GM20431 (cell line): Measurements from ENCODE around the gene GPR39.
"Not testable (repeated sequence)": the region's sequence is repeated elsewhere in the genome, so short reads cannot be mapped to it uniquely, and the experiment has no call there.

Source experiments
- in situ Hi-C: fragments of 300-500 bp; cut with MseI, MboI; formaldehyde crosslinking; loops from one replicate; pipeline ENCODE4 v1.15.0; 2020; ENCODE audit warnings: low sequenced_read_pairs; ENCODE audit not compliant: unreplicated experiment

GPR39 gene

GRCh38 chr2:132416723-132417395, at the start of gene GPR39:
Gene GPR39, plus strand, starts transcription at chr2:132416805.
- in situ Hi-C loops, result no loop called here

- in situ Hi-C loops, result no loop called here
Observed at GRCh38 chr2:132368191-132368590, 48.4 kb upstream of the GPR39 start.

GRCh38 chr2:132372276-132372675, 44.3 kb upstream of the GPR39 start:
- in situ Hi-C loops, result no loop called here

GRCh38 chr2:132373391-132374135, 43.0 kb upstream of the GPR39 start:
- in situ Hi-C loops, result no loop called here

- in situ Hi-C loops, result no loop called here
Observed at GRCh38 chr2:132374151-132374550, 42.5 kb upstream of the GPR39 start.

GRCh38 chr2:132374551-132374950, 42.1 kb upstream of the GPR39 start:
- in situ Hi-C loops, result no loop called here

- in situ Hi-C loops, result no loop called here
Observed at GRCh38 chr2:132374961-132375360, 41.6 kb upstream of the GPR39 start.

- in situ Hi-C loops, result no loop called here
Observed at GRCh38 chr2:132381376-132381775, 35.2 kb upstream of the GPR39 start.

GRCh38 chr2:132383956-132384355, 32.6 kb upstream of the GPR39 start:
- in situ Hi-C loops, result no loop called here

- in situ Hi-C loops, result no loop called here
Observed at GRCh38 chr2:132384491-132385151, 32.0 kb upstream of the GPR39 start.

GRCh38 chr2:132387126-132387525, 29.5 kb upstream of the GPR39 start:
- in situ Hi-C loops, result no loop called here

- in situ Hi-C loops, result no loop called here
Observed at GRCh38 chr2:132390076-132390475, 26.5 kb upstream of the GPR39 start.

GRCh38 chr2:132391378-132391777, 25.2 kb upstream of the GPR39 start:
- in situ Hi-C loops, result no loop called here

GRCh38 chr2:132392221-132392620, 24.4 kb upstream of the GPR39 start:
- in situ Hi-C loops, result no loop called here

GRCh38 chr2:132392879-132393278, 23.7 kb upstream of the GPR39 start:
- in situ Hi-C loops, result no loop called here

- in situ Hi-C loops, result not testable (repeated sequence)
Observed at GRCh38 chr2:132397042-132397441, 19.6 kb upstream of the GPR39 start.

GRCh38 chr2:132400169-132400900, 16.3 kb upstream of the GPR39 start:
- in situ Hi-C loops, result no loop called here

GRCh38 chr2:132400901-132401240, 15.7 kb upstream of the GPR39 start:
- in situ Hi-C loops, result no loop called here

- in situ Hi-C loops, result no loop called here
Observed at GRCh38 chr2:132401326-132401725, 15.3 kb upstream of the GPR39 start.

GRCh38 chr2:132403146-132403545, 13.5 kb upstream of the GPR39 start:
- in situ Hi-C loops, result no loop called here

- in situ Hi-C loops, result no loop called here
Observed at GRCh38 chr2:132404056-132404455, 12.5 kb upstream of the GPR39 start.
